ENCODE results near the gene FGFR2.
"Not testable (repeated sequence)": the region's sequence is repeated elsewhere in the genome, so short reads cannot be mapped to it uniquely, and the experiment has no call there.

The FGFR2 gene

GRCh38 chr10:121524157-121524817 lies 74.0 kb downstream of the FGFR2 start:
- no peak for DNase-seq (ENCODE audit: low read depth, low spot score)
- no peaks in the 10 kb centered on the region for H3K36me3 ChIP-seq (ENCODE audit: insufficient read depth, low read length)
- H3K27ac ChIP-seq: no peak overlapping the region
- no peak overlapping the region for H3K9ac ChIP-seq (ENCODE audit: insufficient read length)
- no peak for TF ChIP-seq EZH2 (IDR thresholded peaks at IDR 0.05)
- no peak for TF ChIP-seq FOXP2 (optimal IDR thresholded peaks at IDR 0.05; ENCODE audit: control extremely low read depth, extremely low read length, insufficient read depth)
- no peak for TF ChIP-seq POLR2AphosphoS5 (IDR thresholded peaks at IDR 0.05; ENCODE audit: borderline replicate concordance, low read depth, low read length)
- no peak overlapping the region for H3K4me3 ChIP-seq
- no peaks in the 10 kb centered on the region for H3K9me3 ChIP-seq (ENCODE audit: low read depth, low read length)

GRCh38 chr10:121522831-121523230 lies 75.4 kb downstream of the FGFR2 start:
- Histone ChIP-seq H3K9me3 (ENCODE audit: low read depth, low read length) (no peaks in the 10 kb centered on the region), H3K4me3 (no peak overlapping the region), H3K27ac (no peak overlapping the region), H3K9ac (ENCODE audit: insufficient read length) (no peak overlapping the region), H3K36me3 (ENCODE audit: insufficient read depth, low read length) (no peaks in the 10 kb centered on the region)
- TF ChIP-seq POLR2AphosphoS5 (IDR thresholded peaks at IDR 0.05; ENCODE audit: borderline replicate concordance, low read depth, low read length) (no peak), EZH2 (IDR thresholded peaks at IDR 0.05) (no peak), FOXP2 (optimal IDR thresholded peaks at IDR 0.05; ENCODE audit: control extremely low read depth, extremely low read length, insufficient read depth) (no peak)
- no peak for DNase-seq (ENCODE audit: low read depth, low spot score)

GRCh38 chr10:121521794-121522556 lies 76.3 kb downstream of the FGFR2 start:
- Histone ChIP-seq H3K27ac (no peak overlapping the region), H3K9ac (ENCODE audit: insufficient read length) (no peak overlapping the region), H3K36me3 (ENCODE audit: insufficient read depth, low read length) (no peaks in the 10 kb centered on the region), H3K4me3 (no peak overlapping the region), H3K9me3 (ENCODE audit: low read depth, low read length) (no peaks in the 10 kb centered on the region)
- TF ChIP-seq POLR2AphosphoS5 (IDR thresholded peaks at IDR 0.05; ENCODE audit: borderline replicate concordance, low read depth, low read length) (no peak), EZH2 (IDR thresholded peaks at IDR 0.05) (no peak), FOXP2 (optimal IDR thresholded peaks at IDR 0.05; ENCODE audit: control extremely low read depth, extremely low read length, insufficient read depth) (no peak)
- DNase-seq (ENCODE audit: low read depth, low spot score): no peak

GRCh38 chr10:121520526-121520925 lies 77.7 kb downstream of the FGFR2 start:
- DNase-seq (ENCODE audit: low read depth, low spot score); H3K27ac ChIP-seq; H3K9me3 ChIP-seq (ENCODE audit: low read depth, low read length); H3K9ac ChIP-seq (ENCODE audit: insufficient read length); H3K4me3 ChIP-seq; H3K36me3 ChIP-seq (ENCODE audit: insufficient read depth, low read length): not testable (repeated sequence)

GRCh38 chr10:121519901-121520493 lies 78.2 kb downstream of the FGFR2 start:
- H3K4me3 ChIP-seq: no peak overlapping the region
- H3K27ac ChIP-seq: no peak overlapping the region
- no peaks in the 10 kb centered on the region for H3K36me3 ChIP-seq (ENCODE audit: insufficient read depth, low read length)
- H3K9me3 ChIP-seq (ENCODE audit: low read depth, low read length): no peaks in the 10 kb centered on the region
- no peak for DNase-seq (ENCODE audit: low read depth, low spot score)
- no peak overlapping the region for H3K9ac ChIP-seq (ENCODE audit: insufficient read length)
- TF ChIP-seq FOXP2 (optimal IDR thresholded peaks at IDR 0.05; ENCODE audit: control extremely low read depth, extremely low read length, insufficient read depth): no peak
- TF ChIP-seq EZH2 (IDR thresholded peaks at IDR 0.05): no peak
- no peak for TF ChIP-seq POLR2AphosphoS5 (IDR thresholded peaks at IDR 0.05; ENCODE audit: borderline replicate concordance, low read depth, low read length)

GRCh38 chr10:121519411-121519810 lies 78.8 kb downstream of the FGFR2 start:
- DNase-seq (ENCODE audit: low read depth, low spot score): no peak
- Histone ChIP-seq H3K9me3 (ENCODE audit: low read depth, low read length) (no peaks in the 10 kb centered on the region), H3K36me3 (ENCODE audit: insufficient read depth, low read length) (no peaks in the 10 kb centered on the region), H3K4me3 (no peak overlapping the region), H3K9ac (ENCODE audit: insufficient read length) (no peak overlapping the region), H3K27ac (no peak overlapping the region)
- TF ChIP-seq POLR2AphosphoS5 (IDR thresholded peaks at IDR 0.05; ENCODE audit: borderline replicate concordance, low read depth, low read length) (no peak), FOXP2 (optimal IDR thresholded peaks at IDR 0.05; ENCODE audit: control extremely low read depth, extremely low read length, insufficient read depth) (no peak), EZH2 (IDR thresholded peaks at IDR 0.05) (no peak)

- H3K4me3 ChIP-seq: no peak overlapping the region
- TF ChIP-seq EZH2 (IDR thresholded peaks at IDR 0.05) (no peak), FOXP2 (optimal IDR thresholded peaks at IDR 0.05; ENCODE audit: control extremely low read depth, extremely low read length, insufficient read depth) (no peak)
- DNase-seq (ENCODE audit: low read depth, low spot score): no peak
- H3K9me3 ChIP-seq (ENCODE audit: low read depth, low read length): no peaks in the 10 kb centered on the region
- H3K27ac ChIP-seq: no peak overlapping the region
- H3K9ac ChIP-seq (ENCODE audit: insufficient read length): no peak overlapping the region
- H3K36me3 ChIP-seq (ENCODE audit: insufficient read depth, low read length): no peaks in the 10 kb centered on the region
Observed at GRCh38 chr10:121518333-121518732, 79.9 kb downstream of the FGFR2 start.

GRCh38 chr10:121516093-121516865 lies 82.0 kb downstream of the FGFR2 start:
- TF ChIP-seq EZH2 (IDR thresholded peaks at IDR 0.05): no peak
- TF ChIP-seq FOXP2 (optimal IDR thresholded peaks at IDR 0.05; ENCODE audit: control extremely low read depth, extremely low read length, insufficient read depth): no peak
- TF ChIP-seq POLR2AphosphoS5 (IDR thresholded peaks at IDR 0.05; ENCODE audit: borderline replicate concordance, low read depth, low read length): no peak
- H3K4me3 ChIP-seq: no peak overlapping the region
- DNase-seq (ENCODE audit: low read depth, low spot score): no peak
- no peak overlapping the region for H3K27ac ChIP-seq
- no peaks in the 10 kb centered on the region for H3K36me3 ChIP-seq (ENCODE audit: insufficient read depth, low read length)
- H3K9me3 ChIP-seq (ENCODE audit: low read depth, low read length): no peaks in the 10 kb centered on the region
- no peak overlapping the region for H3K9ac ChIP-seq (ENCODE audit: insufficient read length)

Measured in SK-N-MC (cell line).